ENCODE results near the gene SETBP1. TPM values are rescaled to one million over a fixed set of nuclear protein-coding genes. Genes with fewer than 3 reads are reported as not detected.

SETBP1 gene
- total and polyA plus RNA-seq, 3 experiments from 2014 or later = 0.22 to 14.1 (median 13.9) TPM

DNA sequence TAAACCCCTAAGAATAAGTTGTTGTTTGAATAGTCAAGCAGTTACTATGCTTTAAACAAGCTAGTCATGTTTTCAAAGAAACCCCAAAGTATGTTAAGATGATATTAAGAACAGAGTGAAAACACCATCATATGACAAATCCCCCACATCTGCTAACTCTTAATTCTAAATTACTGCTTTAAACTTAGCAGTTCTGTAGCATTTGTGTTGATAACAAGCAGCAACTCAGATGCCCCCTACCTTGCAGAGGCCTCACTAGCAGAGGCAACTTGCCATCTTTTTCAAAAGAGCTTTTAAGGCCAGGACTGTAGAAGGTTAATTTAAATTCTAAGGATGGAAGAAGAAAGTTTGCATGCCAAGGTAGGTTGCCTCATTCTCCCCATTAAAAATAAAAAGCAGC lies 376.2 kb downstream of the SETBP1 start:
- no peak overlapping the region for H3K27ac ChIP-seq (ENCODE audit: low read depth, low read length)
- H3K36me3 ChIP-seq (ENCODE audit: insufficient read depth, low read length) = no peaks in the 10 kb centered on the region
- no peaks in the 10 kb centered on the region for H3K4me1 ChIP-seq (ENCODE audit: insufficient read depth, low read length)
- H3K4me3 ChIP-seq (ENCODE audit: low read length) = no peak overlapping the region
- H3K9me3 ChIP-seq (ENCODE audit: low read length) = no peaks in the 10 kb centered on the region
- H3K27me3 ChIP-seq (ENCODE audit: insufficient read depth, low read length, poor library complexity, severe bottlenecking) = no peaks in the 10 kb centered on the region
- H3K27me3 Mint-ChIP-seq = no peaks in the 10 kb centered on the region
- peak overlapping the region in 1 of 8 donors; percentile 43 for H3K27ac Mint-ChIP-seq
- no peaks in the 10 kb centered on the region for H3K9me3 Mint-ChIP-seq
- no peak overlapping the region for H3K4me3 Mint-ChIP-seq
- H3K36me3 Mint-ChIP-seq = no peaks in the 10 kb centered on the region
- no peak for DNase-seq
- CTCF ChIA-PET = no interaction called here
- H3K4me1 Mint-ChIP-seq = no peaks in the 10 kb centered on the region
- POLR2A ChIA-PET = no interaction called here

DNA sequence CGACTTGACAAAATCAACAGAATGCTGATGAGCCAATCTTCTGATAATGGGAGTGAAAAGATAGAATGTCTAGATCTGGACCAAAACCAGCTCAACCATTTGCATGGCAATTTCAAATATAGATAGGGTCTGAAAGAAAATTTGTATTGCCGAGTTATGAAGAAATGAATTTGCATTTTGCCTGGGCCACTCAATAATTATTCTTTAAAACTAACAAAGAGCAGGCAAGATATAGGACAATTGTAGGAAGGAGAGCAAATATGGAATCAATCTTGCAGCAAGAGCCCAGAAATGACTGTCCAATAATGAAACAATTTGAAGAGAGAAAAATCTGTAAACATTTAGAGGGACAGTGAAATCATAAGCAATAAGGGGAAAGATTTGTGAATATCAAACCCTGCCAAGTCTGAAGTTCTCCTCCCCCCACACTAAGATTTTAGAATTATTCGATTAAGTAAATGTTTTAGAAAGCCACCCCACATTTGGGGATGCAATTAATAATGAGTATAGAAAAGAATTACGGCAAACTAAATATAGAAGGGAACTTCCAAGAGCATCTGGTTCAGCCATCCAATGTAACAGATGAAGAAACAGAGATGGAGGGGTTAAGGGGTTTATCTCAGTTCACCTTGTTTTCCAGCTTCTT lies 377.4 kb downstream of the SETBP1 start:
- no peak for DNase-seq
- Mint-ChIP-seq H3K36me3 (no peaks in the 10 kb centered on the region), H3K27ac (no peak overlapping the region), H3K27me3 (no peaks in the 10 kb centered on the region), H3K4me3 (no peak overlapping the region), H3K9me3 (peaks cover 0 to 2% (median 0%) of the 10 kb centered on the region in 5 donors), H3K4me1 (no peaks in the 10 kb centered on the region)
- Histone ChIP-seq H3K9me3 (ENCODE audit: low read length) (no peaks in the 10 kb centered on the region), H3K4me3 (ENCODE audit: low read length) (no peak overlapping the region), H3K4me1 (ENCODE audit: insufficient read depth, low read length) (no peaks in the 10 kb centered on the region), H3K27ac (ENCODE audit: low read depth, low read length) (no peak overlapping the region), H3K27me3 (ENCODE audit: insufficient read depth, low read length, poor library complexity, severe bottlenecking) (no peaks in the 10 kb centered on the region), H3K36me3 (ENCODE audit: insufficient read depth, low read length) (no peaks in the 10 kb centered on the region)
- POLR2A ChIA-PET = no interaction called here
- CTCF ChIA-PET = no interaction called here

DNA sequence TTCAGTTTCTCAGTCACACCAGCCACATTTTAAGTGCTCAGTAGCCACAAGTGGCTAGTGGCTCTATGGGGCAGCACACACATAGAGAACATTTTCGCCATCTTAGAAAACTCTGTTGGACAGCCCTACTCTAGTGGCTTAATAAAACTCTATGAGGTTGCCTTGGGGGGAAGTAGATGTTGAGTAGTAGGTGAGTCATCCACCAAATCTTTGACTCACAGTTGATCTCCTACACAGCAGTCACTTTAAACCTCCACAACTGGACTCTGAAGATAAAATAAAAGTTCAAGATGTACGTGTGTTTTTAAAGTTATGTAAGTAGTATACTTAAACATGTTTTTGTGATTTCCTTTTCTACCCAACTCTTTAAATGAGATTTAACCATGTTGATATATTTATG lies 379.0 kb downstream of the SETBP1 start:
- no peaks in the 10 kb centered on the region for H3K4me1 Mint-ChIP-seq
- Histone ChIP-seq H3K9me3 (ENCODE audit: low read length) (no peaks in the 10 kb centered on the region), H3K27ac (ENCODE audit: low read depth, low read length) (no peak overlapping the region), H3K4me3 (ENCODE audit: low read length) (no peak overlapping the region), H3K4me1 (ENCODE audit: insufficient read depth, low read length) (no peaks in the 10 kb centered on the region), H3K36me3 (ENCODE audit: insufficient read depth, low read length) (no peaks in the 10 kb centered on the region), H3K27me3 (ENCODE audit: insufficient read depth, low read length, poor library complexity, severe bottlenecking) (no peaks in the 10 kb centered on the region)
- ChIA-PET POLR2A (no interaction called here), CTCF (no interaction called here)
- no peak for DNase-seq
- no peak overlapping the region for H3K4me3 Mint-ChIP-seq
- H3K9me3 Mint-ChIP-seq = peaks cover 0 to 2% (median 0%) of the 10 kb centered on the region in 5 donors
- no peaks in the 10 kb centered on the region for H3K27me3 Mint-ChIP-seq
- H3K27ac Mint-ChIP-seq = no peak overlapping the region
- no peaks in the 10 kb centered on the region for H3K36me3 Mint-ChIP-seq

DNA sequence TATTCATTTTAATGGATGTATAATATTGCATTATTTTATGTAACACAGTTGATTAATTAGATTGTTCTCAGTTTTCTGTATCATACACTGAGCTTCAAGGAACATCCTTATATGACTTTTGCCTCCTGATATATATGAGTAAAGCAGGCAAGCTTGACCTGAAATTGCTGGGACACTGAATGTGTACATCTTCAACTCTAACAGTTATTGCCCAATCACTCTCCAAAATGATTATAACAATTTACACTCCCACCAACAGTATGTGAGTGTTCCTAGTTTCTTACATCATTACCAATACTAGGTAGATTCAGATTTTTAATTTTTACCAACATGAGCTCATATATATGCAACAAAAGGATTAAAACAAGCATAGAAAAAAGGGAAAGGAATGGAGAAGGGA lies 379.4 kb downstream of the SETBP1 start:
- no peak overlapping the region for H3K4me3 ChIP-seq (ENCODE audit: low read length)
- H3K4me1 ChIP-seq (ENCODE audit: insufficient read depth, low read length) = no peaks in the 10 kb centered on the region
- no peaks in the 10 kb centered on the region for H3K36me3 Mint-ChIP-seq
- no peak for DNase-seq
- H3K27ac Mint-ChIP-seq = no peak overlapping the region
- ChIA-PET CTCF (no interaction called here), POLR2A (no interaction called here)
- no peaks in the 10 kb centered on the region for H3K36me3 ChIP-seq (ENCODE audit: insufficient read depth, low read length)
- H3K9me3 Mint-ChIP-seq = peaks cover 0 to 2% (median 0%) of the 10 kb centered on the region in 5 donors
- H3K9me3 ChIP-seq (ENCODE audit: low read length) = no peaks in the 10 kb centered on the region
- no peak overlapping the region for H3K4me3 Mint-ChIP-seq
- no peaks in the 10 kb centered on the region for H3K27me3 Mint-ChIP-seq
- H3K27ac ChIP-seq (ENCODE audit: low read depth, low read length) = no peak overlapping the region
- no peaks in the 10 kb centered on the region for H3K27me3 ChIP-seq (ENCODE audit: insufficient read depth, low read length, poor library complexity, severe bottlenecking)
- no peaks in the 10 kb centered on the region for H3K4me1 Mint-ChIP-seq

DNA sequence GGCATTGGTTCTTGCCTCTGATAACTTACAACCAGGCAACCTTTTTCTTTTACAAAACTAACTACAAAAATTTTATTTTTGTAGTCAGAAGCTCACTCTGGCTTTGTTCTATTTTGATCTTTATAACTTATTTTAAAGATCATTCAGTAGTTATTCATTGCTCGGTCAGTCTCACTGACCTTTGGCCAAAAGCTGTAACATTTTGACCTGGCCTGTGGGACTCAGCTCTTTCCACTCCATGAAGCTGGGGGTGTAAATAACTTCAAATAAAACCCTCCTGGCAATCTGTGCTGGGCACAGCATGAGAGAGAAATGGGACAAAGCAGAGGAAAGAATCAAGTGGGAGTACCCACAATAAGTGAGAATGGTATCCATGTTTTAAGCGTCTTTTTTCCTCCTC lies 380.7 kb downstream of the SETBP1 start:
- H3K27ac ChIP-seq (ENCODE audit: low read depth, low read length) = no peak overlapping the region
- Mint-ChIP-seq H3K4me1 (peaks cover 0 to 6% (median 2%) of the 10 kb centered on the region in 3 donors), H3K9me3 (peaks cover 0 to 2% (median 0%) of the 10 kb centered on the region in 5 donors), H3K4me3 (no peak overlapping the region), H3K27ac (no peak overlapping the region), H3K27me3 (no peaks in the 10 kb centered on the region), H3K36me3 (no peaks in the 10 kb centered on the region)
- H3K4me1 ChIP-seq (ENCODE audit: insufficient read depth, low read length) = no peaks in the 10 kb centered on the region
- H3K27me3 ChIP-seq (ENCODE audit: insufficient read depth, low read length, poor library complexity, severe bottlenecking) = no peaks in the 10 kb centered on the region
- POLR2A ChIA-PET = no interaction called here
- H3K4me3 ChIP-seq (ENCODE audit: low read length) = no peak overlapping the region
- CTCF ChIA-PET = no interaction called here
- no peaks in the 10 kb centered on the region for H3K36me3 ChIP-seq (ENCODE audit: insufficient read depth, low read length)
- no peaks in the 10 kb centered on the region for H3K9me3 ChIP-seq (ENCODE audit: low read length)
- no peak for DNase-seq

DNA sequence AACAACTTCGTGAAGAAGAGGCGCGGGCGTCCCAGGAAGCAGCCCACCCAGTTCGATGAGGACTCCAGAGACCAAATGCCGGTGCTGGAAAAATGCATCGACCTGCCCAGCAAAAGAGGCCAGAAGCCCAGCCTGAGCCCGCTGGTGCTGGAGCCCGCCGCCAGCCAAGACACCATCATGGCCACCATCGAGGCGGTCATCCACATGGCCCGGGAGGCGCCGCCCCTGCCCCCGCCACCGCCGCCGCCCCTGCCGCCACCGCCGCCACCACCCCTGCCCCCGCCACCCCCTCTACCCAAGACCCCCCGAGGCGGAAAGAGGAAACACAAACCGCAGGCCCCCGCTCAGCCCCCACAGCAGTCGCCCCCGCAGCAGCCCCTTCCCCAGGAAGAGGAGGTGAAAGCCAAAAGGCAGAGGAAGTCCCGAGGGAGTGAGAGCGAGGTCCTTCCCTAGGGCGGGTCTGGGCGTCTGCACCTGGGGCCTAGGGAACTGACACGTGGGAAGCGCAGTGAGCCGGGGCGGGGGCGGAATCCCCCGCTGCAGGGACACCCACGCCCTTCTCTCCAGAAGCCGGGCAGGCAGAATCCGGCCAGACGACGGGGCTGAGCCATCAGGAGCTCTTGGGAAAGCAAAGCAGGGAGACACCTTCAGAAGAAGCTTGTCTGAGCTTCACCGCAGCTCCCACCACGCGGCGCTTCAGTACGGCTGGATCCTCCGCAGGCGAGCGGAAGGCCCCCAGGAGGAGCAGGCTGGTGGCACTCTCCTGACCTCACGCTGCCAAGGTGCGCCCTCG lies 382.8 kb downstream of the SETBP1 start:
- no peak for DNase-seq
- Histone ChIP-seq H3K27me3 (ENCODE audit: insufficient read depth, low read length, poor library complexity, severe bottlenecking) (no peaks in the 10 kb centered on the region), H3K4me3 (ENCODE audit: low read length) (no peak overlapping the region), H3K36me3 (ENCODE audit: insufficient read depth, low read length) (no peaks in the 10 kb centered on the region), H3K9me3 (ENCODE audit: low read length) (no peaks in the 10 kb centered on the region), H3K27ac (ENCODE audit: low read depth, low read length) (no peak overlapping the region), H3K4me1 (ENCODE audit: insufficient read depth, low read length) (no peaks in the 10 kb centered on the region)
- peaks cover 0 to 2% (median 0%) of the 10 kb centered on the region in 5 donors for H3K9me3 Mint-ChIP-seq
- no peak overlapping the region for H3K27ac Mint-ChIP-seq
- H3K27me3 Mint-ChIP-seq = no peaks in the 10 kb centered on the region
- CTCF ChIA-PET = no interaction called here
- H3K4me3 Mint-ChIP-seq = no peak overlapping the region
- peaks cover 0 to 7% (median 2%) of the 10 kb centered on the region in 3 donors for H3K4me1 Mint-ChIP-seq
- POLR2A ChIA-PET = no interaction called here
- H3K36me3 Mint-ChIP-seq = no peaks in the 10 kb centered on the region

DNA sequence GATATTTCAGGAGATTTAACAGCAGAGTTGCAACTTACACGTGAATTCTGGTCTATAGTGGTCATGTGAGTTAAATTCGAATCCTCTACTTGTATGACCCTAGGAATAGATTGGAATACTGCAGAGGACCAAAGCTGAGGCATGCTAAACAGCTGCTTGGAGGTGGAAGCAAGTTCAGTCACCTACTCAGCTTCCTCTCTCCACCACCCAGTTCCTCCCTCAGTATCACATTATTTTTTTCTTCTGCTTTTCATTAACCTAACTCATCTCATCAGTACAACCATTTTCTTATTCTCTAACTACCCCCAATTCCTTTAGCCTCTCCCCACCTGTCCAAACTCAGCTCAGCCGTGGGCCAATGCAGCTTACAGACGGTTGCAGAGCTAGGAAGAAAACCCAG lies 385.5 kb downstream of the SETBP1 start:
- CTCF ChIA-PET = no interaction called here
- no peaks in the 10 kb centered on the region for H3K9me3 ChIP-seq (ENCODE audit: low read length)
- H3K4me3 ChIP-seq (ENCODE audit: low read length) = no peak overlapping the region
- H3K4me1 ChIP-seq (ENCODE audit: insufficient read depth, low read length) = no peaks in the 10 kb centered on the region
- H3K36me3 ChIP-seq (ENCODE audit: insufficient read depth, low read length) = no peaks in the 10 kb centered on the region
- no peaks in the 10 kb centered on the region for H3K27me3 ChIP-seq (ENCODE audit: insufficient read depth, low read length, poor library complexity, severe bottlenecking)
- Mint-ChIP-seq H3K27ac (peak overlapping the region in 1 of 8 donors; percentile 26), H3K27me3 (no peaks in the 10 kb centered on the region), H3K36me3 (no peaks in the 10 kb centered on the region), H3K4me3 (no peak overlapping the region), H3K9me3 (peaks cover 0 to 2% (median 0%) of the 10 kb centered on the region in 5 donors), H3K4me1 (peaks cover 0 to 7% (median 2%) of the 10 kb centered on the region in 3 donors)
- no peak for DNase-seq
- no peak overlapping the region for H3K27ac ChIP-seq (ENCODE audit: low read depth, low read length)
- POLR2A ChIA-PET = no interaction called here

DNA sequence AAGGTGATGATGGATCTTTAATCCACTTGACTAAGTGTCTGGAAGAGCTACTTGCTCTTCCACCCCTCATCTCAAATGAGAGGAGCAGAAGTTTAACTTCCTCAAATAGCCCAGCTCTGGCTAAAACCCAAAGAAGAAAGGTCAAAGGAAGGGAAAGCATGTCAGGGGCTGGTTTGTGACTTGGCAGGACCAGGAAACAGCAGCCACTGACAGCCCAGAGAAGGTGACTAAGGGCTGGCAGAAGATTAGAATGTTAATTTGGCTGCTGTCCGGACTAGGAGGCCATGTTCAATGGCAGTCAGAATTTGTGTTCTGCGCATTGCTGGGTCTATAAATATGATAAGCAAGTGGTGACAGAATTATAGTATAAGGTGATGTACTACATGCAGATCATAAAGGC lies 386.2 kb downstream of the SETBP1 start:
- CTCF ChIA-PET = no interaction called here

More for the DNA sequence above, 386.2 kb downstream of the SETBP1 start:
- Histone ChIP-seq H3K27ac (ENCODE audit: low read depth, low read length) (no peak overlapping the region), H3K36me3 (ENCODE audit: insufficient read depth, low read length) (no peaks in the 10 kb centered on the region), H3K4me3 (ENCODE audit: low read length) (no peak overlapping the region), H3K9me3 (ENCODE audit: low read length) (no peaks in the 10 kb centered on the region), H3K27me3 (ENCODE audit: insufficient read depth, low read length, poor library complexity, severe bottlenecking) (no peaks in the 10 kb centered on the region), H3K4me1 (ENCODE audit: insufficient read depth, low read length) (no peaks in the 10 kb centered on the region)
- Mint-ChIP-seq H3K27ac (no peak overlapping the region), H3K27me3 (no peaks in the 10 kb centered on the region), H3K4me1 (peaks cover 0 to 7% (median 2%) of the 10 kb centered on the region in 3 donors), H3K4me3 (no peak overlapping the region), H3K9me3 (peaks cover 0 to 2% (median 0%) of the 10 kb centered on the region in 5 donors), H3K36me3 (no peaks in the 10 kb centered on the region)
- POLR2A ChIA-PET = no interaction called here
- no peak for DNase-seq
